B cell (primary cell): ENCODE measurements around the gene ALG3.

Experiments
- EZH2 ChIP-seq: IDR thresholded peaks from 2 replicates; pipeline ENCODE4 v1.6.1; 2012; ENCODE audit warnings: borderline replicate concordance, low read depth, mild to moderate bottlenecking, moderate library complexity, low read length; ENCODE audit not compliant: insufficient read depth, poor library complexity, severe bottlenecking
- TF ChIP-seq, protein P1 (sequence below): fragments of 200-600 bp; IDR thresholded peaks from one replicate; pipeline ENCODE4 v1.8.0; 2022; ENCODE audit warnings: antibody characterized with exemption, mild to moderate bottlenecking

DNA sequence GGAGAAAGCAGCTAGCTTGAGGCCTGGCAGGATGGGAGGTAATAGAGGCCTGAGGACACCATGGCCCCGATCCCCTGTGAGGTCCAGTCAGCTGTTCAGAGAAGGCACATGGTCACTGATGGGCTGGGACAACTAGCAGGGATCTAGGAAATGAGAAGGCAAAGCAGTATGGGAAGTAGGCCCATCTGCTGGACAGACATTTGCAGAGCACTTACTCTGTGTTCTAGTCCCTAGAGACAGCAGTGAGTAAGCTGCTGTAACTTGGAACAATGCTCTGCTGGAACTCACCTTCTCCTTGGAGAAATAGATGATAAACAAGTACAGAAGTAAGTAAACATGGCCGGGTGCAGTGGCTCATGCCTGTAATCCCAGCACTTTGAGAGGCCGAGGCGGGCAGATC lies 34.2 kb upstream of the ALG3 start:
- TF ChIP-seq, protein P1, sequence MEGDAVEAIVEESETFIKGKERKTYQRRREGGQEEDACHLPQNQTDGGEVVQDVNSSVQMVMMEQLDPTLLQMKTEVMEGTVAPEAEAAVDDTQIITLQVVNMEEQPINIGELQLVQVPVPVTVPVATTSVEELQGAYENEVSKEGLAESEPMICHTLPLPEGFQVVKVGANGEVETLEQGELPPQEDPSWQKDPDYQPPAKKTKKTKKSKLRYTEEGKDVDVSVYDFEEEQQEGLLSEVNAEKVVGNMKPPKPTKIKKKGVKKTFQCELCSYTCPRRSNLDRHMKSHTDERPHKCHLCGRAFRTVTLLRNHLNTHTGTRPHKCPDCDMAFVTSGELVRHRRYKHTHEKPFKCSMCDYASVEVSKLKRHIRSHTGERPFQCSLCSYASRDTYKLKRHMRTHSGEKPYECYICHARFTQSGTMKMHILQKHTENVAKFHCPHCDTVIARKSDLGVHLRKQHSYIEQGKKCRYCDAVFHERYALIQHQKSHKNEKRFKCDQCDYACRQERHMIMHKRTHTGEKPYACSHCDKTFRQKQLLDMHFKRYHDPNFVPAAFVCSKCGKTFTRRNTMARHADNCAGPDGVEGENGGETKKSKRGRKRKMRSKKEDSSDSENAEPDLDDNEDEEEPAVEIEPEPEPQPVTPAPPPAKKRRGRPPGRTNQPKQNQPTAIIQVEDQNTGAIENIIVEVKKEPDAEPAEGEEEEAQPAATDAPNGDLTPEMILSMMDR, result no peak
- no peak for TF ChIP-seq EZH2
